ENCODE data around the gene RFESD. TPM values are rescaled to one million over a fixed set of nuclear protein-coding genes. Genes with fewer than 3 reads are reported as not detected.

Gene RFESD
- total and polyA plus RNA-seq, 2 of the 13 experiments (the other 11 are each of a cell fraction or from before 2014, with no cell fraction given), result 1.1 to 2.2 TPM

GRCh38 chr5:95624368-95624767 is 22.2 kb upstream of the RFESD start:
- WGBS (ENCODE audit: low lambda C conversion rate), result 3% methylated on average over 2 of the region's 2 CpGs
- Histone ChIP-seq H3K9me3 (ENCODE audit: low read length) (no peaks in the 10 kb centered on the region), H2AFZ (ENCODE audit: low read length) (no peak overlapping the region), H3K4me3 (replicated peaks in 1 of 3; ENCODE audit: insufficient read depth in 1 of 3, low read depth in 2 of 3, low read length in 3 of 3) (no peak overlapping the region), H3K79me2 (ENCODE audit: insufficient read depth, low read length) (no peaks in the 10 kb centered on the region), H3K27ac (ENCODE audit: extremely low read length, insufficient read depth, low read length) (no peak overlapping the region), H3K4me1 (ENCODE audit: insufficient read depth, low read length) (peaks cover 23% of the 10 kb centered on the region), H3K36me3 (replicated peaks in 1 of 2; ENCODE audit: control insufficient read depth in 1 of 2, insufficient read depth in 2 of 2, low read length in 2 of 2) (no peaks in the 10 kb centered on the region), H3K9ac (ENCODE audit: insufficient read depth, low read depth, low read length) (no peak overlapping the region), H4K20me1 (ENCODE audit: insufficient read depth, low read length) (no peaks in the 10 kb centered on the region), H3K27me3 (ENCODE audit: control insufficient read depth in 1 of 2, insufficient read depth in 2 of 2, low read length in 2 of 2) (peaks cover 7 to 43% of the 10 kb centered on the region in 2 experiments), H3K4me2 (ENCODE audit: low read depth, low read length) (no peak overlapping the region)
- DNase-seq (ENCODE audit: low spot score) (no peak), ATAC-seq (no peak), FAIRE-seq (no peak)
- no peak for TF ChIP-seq ZNF280D (CRISPR knock-in tag; IDR thresholded peaks at IDR 0.05)
- intact Hi-C loops (cut with micrococcal nuclease; ENCODE audit: unreplicated experiment), result no loop called here
- POLR2A ChIA-PET, result no interaction called here
- in situ Hi-C loops (cut with HindIII; ENCODE audit: extremely low pct_ligation_motif_present, low pct_unique_long_range_greater_than_20kb), result no loop called here
- CTCF ChIA-PET (ENCODE audit: low intra/inter-chr PET ratio, low total read pairs), result no interaction called here
- BruUV-seq (replicated peaks), result no TSS peak

GRCh38 chr5:95626701-95627100 is 19.9 kb upstream of the RFESD start:
- BruUV-seq (replicated peaks), result no TSS peak
- H3K79me2 ChIP-seq (ENCODE audit: insufficient read depth, low read length), result no peaks in the 10 kb centered on the region
- H3K27ac ChIP-seq (ENCODE audit: extremely low read length, insufficient read depth, low read length), result no peak overlapping the region
- H3K4me1 ChIP-seq (ENCODE audit: insufficient read depth, low read length), result peaks cover 2% of the 10 kb centered on the region
- H2AFZ ChIP-seq (ENCODE audit: low read length), result no peak overlapping the region
- no peak overlapping the region for H3K4me3 ChIP-seq (replicated peaks in 1 of 3; ENCODE audit: insufficient read depth in 1 of 3, low read depth in 2 of 3, low read length in 3 of 3)
- FAIRE-seq, result no peak
- ATAC-seq, result no peak
- no peak overlapping the region for H3K9ac ChIP-seq (ENCODE audit: insufficient read depth, low read depth, low read length)
- H3K27me3 ChIP-seq (ENCODE audit: control insufficient read depth in 1 of 2, insufficient read depth in 2 of 2, low read length in 2 of 2), result peaks cover 0 to 22% of the 10 kb centered on the region in 2 experiments; a peak in 2 of 5 replicates
- DNase-seq (ENCODE audit: low spot score), result no peak
- 60% methylated on average over 1 of the region's 1 CpG for WGBS (ENCODE audit: low lambda C conversion rate)
- H4K20me1 ChIP-seq (ENCODE audit: insufficient read depth, low read length), result no peaks in the 10 kb centered on the region
- intact Hi-C loops (cut with micrococcal nuclease; ENCODE audit: unreplicated experiment), result no loop called here
- POLR2A ChIA-PET, result no interaction called here
- H3K4me2 ChIP-seq (ENCODE audit: low read depth, low read length), result no peak overlapping the region
- no peaks in the 10 kb centered on the region for H3K36me3 ChIP-seq (replicated peaks in 1 of 2; ENCODE audit: control insufficient read depth in 1 of 2, insufficient read depth in 2 of 2, low read length in 2 of 2)
- CTCF ChIA-PET (ENCODE audit: low intra/inter-chr PET ratio, low total read pairs), result no interaction called here
- in situ Hi-C loops (cut with HindIII; ENCODE audit: extremely low pct_ligation_motif_present, low pct_unique_long_range_greater_than_20kb), result loop anchor here (25.0 kb wide), 1 partner anchor 711 kb away; no protein-coding TSS in a partner anchor
- H3K9me3 ChIP-seq (ENCODE audit: low read length), result no peaks in the 10 kb centered on the region
- TF ChIP-seq SPEN (CRISPR knock-in tag; IDR thresholded peaks at IDR 0.05; ENCODE audit: low read depth), result no peak
- TF ChIP-seq PHF21A (CRISPR knock-in tag; IDR thresholded peaks at IDR 0.05), result no peak
- TF ChIP-seq FOXK2 (IDR thresholded peaks at IDR 0.05), result no peak
- no peak for TF ChIP-seq TMF1 (CRISPR knock-in tag; IDR thresholded peaks at IDR 0.05; ENCODE audit: low read depth)
- TF ChIP-seq ZNF605 (CRISPR knock-in tag; IDR thresholded peaks at IDR 0.05), result no peak
- TF ChIP-seq GMEB1 (CRISPR knock-in tag; IDR thresholded peaks at IDR 0.05; ENCODE audit: borderline replicate concordance), result no peak
- no peak for TF ChIP-seq ZNF652 (CRISPR knock-in tag; IDR thresholded peaks at IDR 0.05; ENCODE audit: borderline replicate concordance, low read depth)
- no peak for TF ChIP-seq ZBTB39 (CRISPR knock-in tag; IDR thresholded peaks at IDR 0.05)
- no peak for TF ChIP-seq ETS1 (CRISPR knock-in tag; IDR thresholded peaks at IDR 0.05)
